HG03095 (cell line): ENCODE results near the gene ZNF678.
"Not testable (repeated sequence)": the region's sequence is repeated elsewhere in the genome, so short reads cannot be mapped to it uniquely, and the experiment has no call there.

ENCODE experiments used
- ATAC-seq: cut with Tn5 transposase; IDR thresholded peaks from one replicate; pipeline ENCODE4 v1.9.1; 2021; ENCODE audit warnings: moderate library complexity; ENCODE audit not compliant: unreplicated experiment

The ZNF678 gene

DNA sequence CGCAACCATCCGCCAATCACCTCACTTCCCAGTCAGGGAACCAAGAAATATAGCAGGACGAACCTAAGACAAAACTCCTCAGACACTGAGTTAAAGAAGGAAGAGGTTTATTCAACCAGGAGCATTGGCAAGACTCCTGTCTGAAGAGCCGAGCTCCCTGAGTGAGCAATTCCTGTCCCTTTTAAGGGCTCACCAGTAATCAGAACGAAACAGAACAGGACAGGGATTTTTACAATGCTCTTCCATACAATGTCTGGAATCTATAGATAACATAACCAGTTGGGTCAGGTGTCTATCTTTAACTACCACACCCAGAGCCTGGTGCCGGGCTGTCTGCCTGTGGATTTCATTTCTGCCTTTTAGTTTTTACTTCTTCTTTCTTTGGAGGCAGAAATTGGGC is 32.9 kb downstream of the ZNF678 start:
- not testable (repeated sequence) for ATAC-seq

DNA sequence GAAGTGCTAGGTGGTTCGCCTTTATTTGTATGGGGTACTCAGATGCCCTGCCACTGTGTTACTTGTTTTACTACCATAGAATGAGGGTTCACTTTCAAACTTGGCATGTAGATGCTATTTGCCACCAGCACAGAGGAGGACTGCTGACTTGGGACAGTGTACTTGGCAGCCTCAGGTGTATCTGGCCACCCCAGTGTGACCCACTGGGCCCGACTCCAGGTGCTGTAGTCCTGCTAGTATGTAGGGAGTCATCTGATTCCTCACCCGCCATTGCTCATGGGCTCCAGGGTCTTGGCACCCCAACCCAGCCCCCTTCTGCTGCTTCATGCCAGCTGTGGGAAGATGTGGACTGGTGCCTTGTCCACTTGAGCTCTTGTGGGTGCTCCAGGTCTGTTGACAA is 40.0 kb downstream of the ZNF678 start:
- no peak for ATAC-seq

DNA sequence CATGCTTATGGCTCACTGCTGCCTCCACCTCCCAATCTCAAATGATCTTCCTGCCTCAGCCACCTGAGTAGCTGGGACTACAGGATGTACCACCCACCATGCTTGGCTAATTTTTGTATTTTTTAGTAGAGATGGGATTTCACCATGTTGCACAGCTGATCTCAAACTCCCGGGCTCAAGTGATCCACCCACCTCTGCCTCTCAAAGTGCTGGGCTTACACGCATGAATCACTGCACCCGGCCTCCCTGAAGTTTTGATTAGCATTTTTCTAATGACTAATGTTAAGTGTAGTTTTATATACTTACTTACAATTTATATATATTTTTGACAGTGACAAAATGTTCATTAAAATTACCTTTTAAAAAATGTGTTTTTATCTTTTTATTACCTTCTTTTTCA is 41.1 kb downstream of the ZNF678 start:
- ATAC-seq: no peak

DNA sequence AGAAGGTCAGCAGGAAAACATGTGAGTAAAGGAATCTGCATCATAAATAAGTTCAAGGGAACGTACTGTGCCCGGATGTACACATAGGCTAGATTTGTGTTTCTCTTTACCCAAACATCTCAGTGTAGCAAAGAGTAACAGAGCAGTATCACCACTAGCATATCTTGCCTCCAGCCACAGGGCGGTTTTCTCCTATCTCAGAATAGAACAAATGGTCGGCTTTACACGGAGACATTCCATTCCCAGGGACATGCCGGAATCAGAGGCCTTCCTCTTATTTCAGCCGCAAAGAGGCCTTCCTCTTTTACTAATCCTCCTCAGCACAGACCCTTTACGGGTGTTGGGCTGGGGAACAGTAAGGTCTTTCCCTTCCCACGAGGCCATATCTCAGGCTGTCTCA is 42.9 kb downstream of the ZNF678 start:
- not testable (repeated sequence) for ATAC-seq

DNA sequence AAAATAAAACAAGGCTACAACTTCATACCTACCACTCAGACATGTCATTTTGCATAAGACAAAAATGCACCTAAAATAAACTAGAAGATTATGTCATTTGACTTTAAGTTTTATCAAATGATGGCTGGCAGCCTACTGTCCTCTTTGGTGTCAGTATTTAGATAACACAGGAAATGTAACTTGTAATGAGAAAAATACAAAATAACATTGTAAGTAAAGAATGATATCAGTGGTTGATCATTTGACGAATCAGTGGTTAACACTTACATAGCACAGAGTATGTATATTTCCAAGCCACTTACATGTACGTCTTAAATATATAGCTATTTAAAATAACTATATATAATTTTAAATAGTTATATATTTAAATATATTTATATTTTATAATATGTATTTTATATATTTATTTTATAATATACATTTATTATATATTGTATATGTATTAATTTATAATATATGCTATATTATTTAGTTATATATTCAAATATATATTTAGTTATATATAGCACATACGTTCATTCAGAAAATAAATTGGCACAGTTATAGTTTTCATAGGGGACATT is 44.1 kb downstream of the ZNF678 start:
- ATAC-seq: no peak

DNA sequence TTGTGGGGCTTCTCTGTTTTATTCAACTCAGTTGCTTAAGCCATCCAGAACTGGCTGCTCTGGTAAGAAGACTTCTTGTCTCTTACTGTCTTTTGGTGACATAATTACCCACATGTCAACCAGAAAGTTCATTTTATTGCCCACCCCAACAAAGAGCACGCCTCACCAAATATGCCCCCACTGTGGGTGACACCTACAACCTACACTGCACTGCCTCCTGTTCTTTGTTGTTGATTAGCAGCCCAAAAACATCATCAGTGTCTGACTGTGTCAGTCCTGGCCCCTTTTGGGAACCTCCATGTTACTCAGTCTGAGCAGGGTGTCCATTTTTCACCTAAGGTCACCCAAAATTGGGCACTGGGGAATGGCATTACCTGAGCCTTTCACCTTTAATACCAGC is 49.3 kb downstream of the ZNF678 start:
- ATAC-seq: no peak

DNA sequence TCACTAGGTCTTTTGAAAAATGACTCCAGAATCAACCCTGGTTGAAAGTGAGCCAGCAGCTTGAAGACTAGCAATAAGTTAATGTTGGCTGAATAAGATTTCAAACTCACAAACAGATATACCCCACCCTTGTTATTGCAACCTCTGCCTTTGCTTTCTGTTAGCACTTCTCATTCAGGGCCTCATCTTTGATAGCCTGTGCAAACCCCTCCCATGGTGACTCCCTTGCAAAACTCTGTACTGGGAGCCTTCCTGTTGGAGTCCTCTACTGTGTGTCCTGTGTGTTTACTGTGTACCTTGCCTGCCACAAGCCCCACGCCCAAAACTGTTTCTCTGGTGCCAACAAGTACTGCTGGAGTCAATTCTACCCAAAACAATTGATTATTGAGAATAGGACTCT is 50.2 kb downstream of the ZNF678 start:
- no peak for ATAC-seq

DNA sequence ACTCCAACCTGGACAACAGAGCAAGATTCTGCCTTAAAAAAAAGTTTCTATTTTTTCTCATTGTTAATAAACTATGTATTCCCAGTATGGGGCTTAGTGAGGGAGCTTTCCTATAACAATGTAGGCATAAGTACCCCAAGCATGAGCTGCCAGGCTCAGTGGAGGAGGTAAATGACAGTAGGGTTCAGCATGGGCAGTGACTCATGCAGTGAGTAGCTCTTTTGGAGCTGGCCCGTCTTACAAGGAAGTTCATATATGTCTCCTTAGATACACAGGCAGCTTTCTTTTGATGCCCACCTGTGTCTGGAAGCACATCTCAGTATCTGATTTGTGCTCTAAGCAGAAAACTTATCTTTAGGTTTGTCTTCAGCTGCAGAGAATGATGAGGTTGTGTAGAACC is 57.9 kb downstream of the ZNF678 start:
- no peak for ATAC-seq

DNA sequence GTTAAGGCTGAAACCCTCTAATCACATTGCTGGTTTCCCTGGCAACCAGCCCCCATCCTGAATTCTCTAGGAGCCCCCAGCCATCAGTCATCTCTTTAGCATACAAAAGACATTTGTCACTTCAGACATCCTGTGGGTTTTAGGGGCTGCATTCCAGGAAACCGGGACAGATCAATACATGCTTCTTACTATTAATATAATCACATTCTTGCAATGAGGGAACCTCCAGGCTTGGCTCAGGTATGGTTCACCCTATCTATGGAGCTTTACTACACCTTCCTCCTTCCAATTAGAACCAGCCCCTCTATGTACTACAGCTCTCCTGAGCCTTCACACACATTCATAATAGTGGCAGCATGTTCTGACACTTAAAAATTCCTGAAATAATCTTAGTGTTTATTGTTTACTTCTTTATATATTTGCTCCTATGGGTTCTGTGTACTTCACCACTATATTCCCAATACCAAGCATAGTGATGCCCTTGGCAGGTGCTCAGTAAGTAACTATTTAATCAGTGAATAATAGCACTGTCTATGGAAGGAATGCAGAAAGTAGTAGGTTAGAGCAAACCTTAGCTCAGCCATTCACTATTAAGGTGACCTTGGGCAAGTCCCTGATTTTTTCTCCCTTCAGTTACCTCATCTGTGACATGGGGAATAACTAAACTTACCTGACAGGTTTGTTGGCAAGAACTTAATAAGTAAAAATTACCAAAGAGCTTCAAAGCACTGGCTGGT is 59.6 kb downstream of the ZNF678 start:
- no peak for ATAC-seq

DNA sequence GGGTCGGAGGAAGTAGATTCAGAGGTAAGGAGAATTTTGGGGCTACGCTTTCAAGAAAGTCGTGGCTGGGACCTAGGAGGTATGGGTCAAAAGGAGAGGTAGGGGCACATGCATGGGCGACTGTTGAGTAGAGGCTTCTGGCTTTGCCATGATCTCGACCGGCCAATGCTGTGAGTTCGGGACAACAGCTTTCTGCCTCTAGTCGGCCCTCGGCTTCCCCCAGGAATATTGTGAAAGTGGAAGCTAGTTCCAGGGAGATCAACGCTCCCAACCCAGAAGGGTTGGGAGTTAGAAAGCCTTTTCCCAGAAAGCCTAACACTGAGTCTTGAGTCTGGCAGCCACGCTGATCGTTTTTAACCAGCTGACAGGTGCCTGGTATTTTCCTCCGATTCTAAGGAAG is 69.0 kb downstream of the ZNF678 start:
- ATAC-seq: no peak

DNA sequence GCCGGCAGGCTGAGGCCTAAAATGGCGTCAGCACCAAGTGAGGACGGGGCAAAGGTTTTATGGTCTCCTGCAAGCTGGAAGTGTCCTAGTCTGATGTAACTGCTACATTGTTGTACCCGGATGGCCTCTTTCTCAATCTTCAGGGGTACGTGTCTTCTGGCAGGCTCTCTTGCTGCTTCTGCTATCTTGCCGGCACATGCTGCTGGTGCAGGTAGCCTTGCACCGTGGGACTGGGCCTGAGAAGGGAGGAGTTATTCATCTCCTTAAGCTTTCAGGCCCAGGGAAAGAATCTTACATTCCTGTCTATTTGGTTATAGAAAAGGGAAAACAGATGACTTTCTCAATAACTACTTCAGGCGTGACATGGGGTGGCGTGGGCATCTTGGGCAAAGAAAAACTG is 72.2 kb downstream of the ZNF678 start:
- no peak for ATAC-seq

DNA sequence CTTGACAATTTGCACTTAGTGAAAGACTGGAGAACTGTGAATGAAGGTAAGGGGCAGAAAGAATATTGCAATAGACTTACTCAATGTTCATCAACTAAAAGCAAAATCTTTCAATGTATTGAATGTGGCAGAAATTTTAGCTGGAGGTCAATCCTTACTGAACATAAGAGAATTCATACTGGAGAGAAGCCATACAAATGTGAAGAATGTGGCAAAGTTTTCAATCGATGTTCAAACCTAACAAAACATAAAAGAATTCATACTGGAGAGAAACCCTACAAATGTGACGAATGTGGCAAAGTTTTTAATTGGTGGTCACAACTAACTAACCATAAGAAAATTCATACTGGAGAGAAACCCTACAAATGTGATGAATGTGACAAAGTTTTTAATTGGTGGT is 91.1 kb downstream of the ZNF678 start:
- ATAC-seq: no peak

DNA sequence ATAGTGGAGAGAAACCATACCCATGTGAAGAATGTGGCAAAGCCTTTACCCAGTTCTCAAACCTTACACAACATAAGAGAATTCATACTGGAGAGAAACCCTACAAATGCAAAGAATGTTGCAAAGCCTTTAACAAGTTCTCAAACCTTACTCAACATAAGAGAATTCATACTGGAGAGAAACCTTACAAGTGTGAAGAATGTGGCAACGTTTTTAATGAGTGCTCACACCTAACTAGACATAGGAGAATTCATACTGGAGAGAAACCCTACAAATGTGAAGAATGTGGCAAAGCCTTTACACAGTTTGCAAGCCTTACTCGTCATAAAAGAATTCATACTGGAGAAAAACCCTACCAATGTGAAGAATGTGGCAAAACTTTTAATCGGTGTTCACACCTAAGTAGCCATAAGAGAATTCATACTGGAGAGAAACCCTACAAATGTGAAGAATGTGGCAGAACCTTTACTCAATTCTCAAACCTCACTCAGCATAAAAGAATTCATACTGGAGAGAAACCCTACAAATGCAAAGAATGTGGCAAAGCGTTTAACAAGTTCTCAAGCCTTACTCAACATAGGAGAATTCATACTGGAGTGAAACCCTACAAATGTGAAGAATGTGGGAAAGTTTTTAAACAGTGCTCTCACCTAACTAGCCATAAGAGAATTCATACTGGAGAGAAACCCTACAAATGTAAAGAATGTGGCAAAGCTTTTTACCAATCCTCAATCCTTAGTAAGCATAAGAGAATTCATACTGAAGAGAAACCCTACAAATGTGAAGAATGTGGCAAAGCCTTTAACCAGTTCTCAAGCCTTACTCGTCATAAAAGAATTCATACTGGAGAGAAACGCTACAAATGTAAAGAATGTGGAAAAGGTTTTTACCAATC is 91.7 kb downstream of the ZNF678 start:
- ATAC-seq: no peak

DNA sequence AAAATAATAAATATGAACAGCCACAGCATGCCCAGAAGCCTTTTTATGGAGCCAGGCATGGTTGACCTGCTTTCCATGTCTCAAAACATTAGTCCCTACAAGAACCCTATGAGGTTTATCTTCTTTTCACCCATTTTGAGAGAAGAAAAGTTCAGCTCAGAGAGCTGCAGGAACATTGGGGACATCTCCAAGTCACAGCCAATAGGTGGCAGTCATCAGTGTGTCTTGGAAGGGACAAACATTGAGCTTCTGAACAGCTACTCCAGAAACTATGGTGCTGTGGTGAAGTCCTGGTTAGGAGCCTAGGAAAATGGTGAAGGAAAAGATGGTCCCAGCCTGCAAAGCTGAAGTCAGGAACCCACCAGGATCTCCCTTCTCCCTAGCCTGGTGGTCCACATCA is 98.1 kb downstream of the ZNF678 start:
- ATAC-seq: no peak

DNA sequence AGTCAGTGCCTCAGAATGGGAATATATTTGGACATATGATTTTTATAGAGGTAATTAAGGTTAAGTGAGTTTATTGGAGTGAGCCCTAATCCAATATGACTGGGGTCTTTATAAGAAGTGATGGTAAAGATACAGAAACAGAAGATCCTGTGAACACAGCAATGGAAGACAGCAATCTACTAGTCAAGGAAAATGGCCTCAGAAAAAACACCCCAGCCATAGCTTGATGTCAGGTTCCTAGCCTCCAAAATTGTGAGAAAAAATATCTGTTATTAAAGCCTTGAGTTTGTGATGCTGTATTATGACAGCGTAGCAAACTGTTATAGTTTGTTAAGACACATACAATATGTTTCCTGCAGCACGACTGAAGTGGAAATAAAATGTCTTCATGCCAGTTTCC is 99.6 kb downstream of the ZNF678 start:
- no peak for ATAC-seq

DNA sequence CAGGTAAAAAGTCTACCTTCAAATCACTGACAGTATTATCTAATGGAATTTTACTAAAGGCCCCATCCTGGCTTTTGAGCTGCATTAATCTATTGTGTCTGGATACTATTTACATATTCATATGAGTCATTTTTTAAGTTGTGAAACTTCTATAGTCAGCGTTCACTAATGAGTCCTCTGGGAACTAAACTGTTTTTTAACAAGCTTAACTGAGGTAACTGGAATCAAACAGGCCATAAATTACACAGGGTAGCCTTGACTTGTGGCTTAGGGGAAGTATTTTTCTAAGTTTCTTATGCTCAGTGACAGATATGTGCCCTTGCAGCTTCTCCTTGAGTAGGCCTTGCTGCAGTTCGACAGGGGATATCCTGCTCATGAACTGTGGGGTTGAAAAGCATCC is 102.9 kb downstream of the ZNF678 start:
- no peak for ATAC-seq

DNA sequence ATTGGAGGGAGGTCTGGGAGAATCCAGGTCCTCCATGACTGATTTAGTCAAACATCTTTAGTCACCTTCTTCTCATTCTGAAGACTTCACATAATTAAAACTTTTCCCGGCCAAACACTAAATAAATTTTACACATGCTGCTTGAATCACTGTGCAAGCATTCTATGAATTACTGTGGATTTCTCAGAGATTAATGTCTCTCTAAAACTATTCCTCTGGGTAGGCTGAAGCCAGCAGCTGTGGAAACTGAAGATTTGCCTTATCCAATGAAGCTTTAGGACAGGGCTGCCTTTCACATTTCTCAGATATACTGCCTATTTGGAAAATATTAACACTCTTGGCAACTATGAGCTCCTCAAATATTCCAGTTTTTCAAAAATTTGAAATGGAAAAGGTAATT is 110.1 kb downstream of the ZNF678 start:
- no peak for ATAC-seq

DNA sequence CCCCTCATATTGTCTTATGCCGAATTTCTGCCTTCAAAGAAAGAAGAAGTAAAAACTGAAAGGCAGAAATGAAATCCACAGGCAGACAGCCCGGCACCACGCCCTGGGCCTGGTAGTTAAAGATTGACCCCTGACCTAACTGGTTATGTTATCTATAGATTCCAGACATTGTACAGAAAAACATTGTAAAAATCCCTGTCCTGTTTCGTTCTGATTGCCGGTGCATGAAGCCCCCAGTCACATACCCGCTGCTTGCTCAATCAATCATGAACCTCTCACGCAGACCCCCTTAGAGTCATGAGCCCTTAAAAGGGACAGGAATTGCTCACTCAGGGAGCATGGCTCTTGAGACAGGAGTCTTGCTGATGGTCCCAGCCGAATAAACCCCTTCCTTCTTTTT is 122.5 kb downstream of the ZNF678 start:
- no peak for ATAC-seq

DNA sequence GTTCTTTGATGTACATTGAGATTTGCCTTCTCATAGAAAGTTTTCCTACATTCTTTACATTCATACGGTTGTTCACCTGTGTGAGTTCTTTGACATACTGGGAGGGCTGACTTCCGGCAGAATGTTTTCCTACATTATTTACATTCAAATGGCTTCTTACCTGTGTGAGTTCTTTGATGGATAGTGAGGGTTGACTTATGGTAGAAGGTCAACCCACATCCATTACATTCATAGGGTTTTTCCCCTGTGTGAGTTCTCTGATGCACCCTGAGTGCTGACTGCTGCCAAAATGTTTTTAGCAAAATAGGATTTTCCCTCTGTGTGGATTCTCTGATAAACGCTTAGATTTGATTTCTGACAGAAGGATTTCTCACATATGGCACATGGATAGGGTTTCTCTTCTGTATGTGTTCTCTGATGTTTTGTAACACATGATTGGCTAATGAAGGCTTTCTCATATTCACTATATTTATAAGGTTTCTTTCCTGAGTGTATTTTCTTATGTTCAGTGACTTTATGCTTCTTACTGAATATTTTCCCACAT is 134.0 kb downstream of the ZNF678 start:
- ATAC-seq: no peak

DNA sequence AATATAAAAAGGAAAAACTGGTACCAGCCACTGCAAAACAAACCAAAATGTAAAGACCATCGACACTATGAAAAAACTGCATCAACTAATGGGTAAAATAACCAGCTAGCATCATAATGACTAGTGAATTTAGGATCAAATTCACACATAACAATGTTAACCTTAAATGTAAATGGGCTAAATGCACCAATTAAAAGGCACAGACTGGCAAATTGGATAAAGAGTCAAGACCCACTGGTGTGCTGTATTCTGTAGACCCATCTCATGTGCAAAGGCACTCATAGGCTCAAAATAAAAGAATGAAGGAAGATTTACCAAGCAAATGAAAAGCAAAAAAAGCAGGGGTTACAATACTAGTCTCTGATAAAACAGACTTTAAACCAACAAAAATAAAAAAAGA is 138.3 kb downstream of the ZNF678 start:
- not testable (repeated sequence) for ATAC-seq

DNA sequence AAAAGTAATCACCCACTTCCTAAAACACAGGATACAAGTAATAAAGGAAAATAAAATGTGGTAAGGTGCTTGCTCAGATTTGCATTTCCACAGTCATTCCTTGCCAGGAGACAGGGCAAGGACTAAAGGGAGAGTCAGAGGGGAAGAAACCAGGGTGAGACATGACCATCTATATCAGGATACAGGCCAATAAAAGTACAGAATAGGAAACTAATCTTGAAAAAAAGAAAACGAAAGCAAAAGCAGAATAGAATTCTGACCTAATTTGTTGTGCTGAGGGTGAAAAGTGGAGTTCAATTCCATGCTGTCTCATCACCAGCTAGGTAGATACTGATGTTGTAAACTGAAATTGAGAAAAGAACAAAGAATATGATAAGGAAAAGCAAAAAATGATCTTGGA is 144.5 kb downstream of the ZNF678 start:
- ATAC-seq: no peak

DNA sequence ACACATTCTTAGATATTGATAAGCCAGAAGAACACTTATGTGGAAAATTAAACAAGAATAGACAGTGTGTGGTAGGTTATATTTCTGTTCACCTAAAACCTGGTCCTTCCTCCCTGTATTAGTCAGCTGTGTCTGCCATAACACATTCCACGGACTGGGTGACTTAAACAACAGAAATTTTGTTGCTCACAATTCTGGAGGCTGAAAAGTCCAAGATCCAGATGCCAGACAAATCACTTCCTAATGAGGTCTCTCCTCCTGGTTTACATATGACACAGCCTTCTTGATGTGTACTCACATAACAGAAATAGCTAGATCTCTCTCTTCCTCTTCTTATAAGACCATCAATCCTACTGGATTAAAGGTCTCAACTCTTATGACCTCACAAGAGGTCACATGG is 146.1 kb downstream of the ZNF678 start:
- ATAC-seq: no peak
